GM19025 (cell line): ENCODE data around the gene DNLZ.
"Not testable (repeated sequence)": the region's sequence is repeated elsewhere in the genome, so short reads cannot be mapped to it uniquely, and the experiment has no call there.

Experiments
- ATAC-seq: cut with Tn5 transposase; IDR thresholded peaks from one replicate; pipeline ENCODE4 v1.9.1; 2021; ENCODE audit warnings: mild to moderate bottlenecking, low read depth, moderate library complexity; ENCODE audit not compliant: unreplicated experiment

The DNLZ gene

GRCh38 chr9:136363106-136363948, at the start of gene DNLZ:
TSS of gene DNLZ (minus strand) at chr9:136363744. CDS start at chr9:136363714, 30 bp downstream.
- peak; percentile 77 for ATAC-seq

DNA sequence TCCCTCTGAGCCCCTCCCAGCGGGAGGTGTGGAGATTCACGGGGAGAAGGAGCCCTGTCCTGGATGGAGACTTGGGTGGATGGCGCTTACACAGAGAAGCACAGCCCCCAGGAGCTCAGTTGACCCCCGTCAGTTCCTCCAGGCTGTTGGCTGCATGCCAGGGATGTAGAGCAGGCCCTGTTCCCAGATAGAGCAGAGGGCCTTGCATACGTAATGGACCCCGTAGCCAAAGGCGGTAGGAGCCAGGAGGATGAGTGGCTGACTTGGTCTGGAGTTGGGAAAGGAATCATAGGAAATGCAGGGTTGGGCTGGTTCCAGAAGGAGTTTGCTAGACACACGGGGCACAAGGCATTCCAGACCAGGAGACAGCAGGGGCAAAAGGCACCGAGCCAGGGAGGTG, 49.4 kb upstream of the DNLZ start:
- ATAC-seq: no peak

GRCh38 chr9:136411378-136411777, 47.8 kb upstream of the DNLZ start:
- no peak for ATAC-seq

DNA sequence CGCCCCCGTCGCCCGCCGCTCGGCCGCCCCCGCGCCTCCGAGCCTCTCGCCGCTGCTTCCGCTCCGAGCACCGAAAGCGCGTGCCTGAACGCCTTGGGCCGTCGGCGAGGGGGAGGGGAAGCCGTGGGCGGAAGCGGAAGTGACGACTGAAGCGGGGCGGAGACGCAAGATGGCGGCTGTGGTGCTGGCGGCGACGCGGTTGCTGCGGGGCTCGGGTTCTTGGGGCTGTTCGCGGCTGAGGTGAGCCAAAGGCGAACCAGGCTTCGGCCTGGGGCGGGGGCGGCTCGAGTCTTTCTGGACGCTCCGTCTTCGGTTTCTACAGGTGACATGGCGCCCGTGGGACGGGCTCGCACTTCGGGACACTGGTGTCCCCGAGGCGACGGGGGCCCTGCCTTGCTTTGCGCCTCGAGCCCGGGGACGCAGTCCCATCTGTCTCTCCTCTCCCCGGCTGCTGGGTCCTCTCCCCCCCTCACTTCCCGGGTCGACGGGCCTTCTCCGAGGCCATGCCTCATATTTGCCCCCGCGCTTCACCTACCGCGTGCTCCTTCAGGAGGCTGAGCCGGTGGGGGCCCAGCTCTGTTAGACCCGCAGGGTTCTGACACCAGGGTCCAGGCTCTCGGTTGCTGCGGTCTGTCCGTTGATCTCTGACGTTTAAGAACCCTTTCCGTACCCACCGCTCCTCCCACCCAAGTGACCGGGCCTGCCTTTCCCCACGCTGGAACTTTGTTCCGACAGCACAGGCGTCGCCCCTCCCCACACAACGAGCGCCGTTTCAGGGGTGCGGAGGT, 47.1 kb upstream of the DNLZ start, which contains the start of the genes ENTR1 and PMPCA:
ENTR1 (minus strand) TSS at position 115 of the 788 bp plus-strand sequence. CDS start 217 bp downstream, outside the sequence.
PMPCA (plus strand) TSS at position 159 of the 788 bp plus-strand sequence; CDS start at position 170, 11 bp downstream.
- ATAC-seq: peak; percentile 78

DNA sequence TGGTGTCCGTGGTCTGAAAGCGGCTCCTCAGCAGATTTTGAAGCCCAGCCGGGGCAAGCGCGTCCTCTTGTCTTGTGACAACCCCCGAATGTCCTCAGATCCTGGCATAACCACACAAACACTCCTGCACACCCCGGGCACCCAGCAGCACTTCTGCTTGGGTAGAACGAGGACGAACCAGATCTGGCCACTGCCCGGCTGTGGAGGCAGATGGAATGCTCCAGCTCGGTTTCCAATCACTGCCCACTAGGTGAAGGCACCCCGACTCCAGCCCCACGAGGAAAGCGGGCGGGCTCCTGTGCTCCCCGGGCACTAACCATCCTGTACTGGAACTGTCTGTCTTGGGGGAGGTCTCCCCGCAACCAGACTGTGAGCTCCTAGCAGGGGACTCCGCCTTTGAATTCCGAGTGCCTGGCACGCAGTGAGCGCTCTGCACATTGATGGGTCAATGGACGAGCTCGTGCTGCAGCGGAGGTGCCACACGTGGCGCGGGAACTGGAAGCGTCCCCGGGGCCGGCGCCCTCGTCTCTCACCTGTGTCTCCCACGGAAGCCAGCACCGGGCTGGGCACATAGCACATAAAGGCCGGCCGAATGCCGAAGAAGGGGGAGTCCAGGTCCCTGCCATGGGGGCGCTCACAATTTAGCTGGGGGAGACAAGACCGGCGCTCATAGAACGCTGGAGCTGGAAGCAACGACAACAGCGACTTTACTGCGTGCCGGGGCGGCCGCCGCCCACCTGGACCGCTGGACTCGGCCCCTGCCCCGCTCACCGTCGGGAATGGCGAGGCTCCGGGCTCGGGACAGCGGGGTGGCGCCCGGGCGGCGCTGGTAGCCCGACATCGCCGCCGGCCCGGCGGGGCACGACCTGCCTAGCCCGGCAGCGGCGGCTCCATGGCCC, 46.3 kb upstream of the DNLZ start:
- ATAC-seq: peak; percentile 9

- ATAC-seq: no peak
Measured at GRCh38 chr9:136407911-136408310, 44.4 kb upstream of the DNLZ start.

GRCh38 chr9:136407061-136407460, 43.5 kb upstream of the DNLZ start:
- ATAC-seq: not testable (repeated sequence)

- ATAC-seq: not testable (repeated sequence)
Measured at GRCh38 chr9:136405904-136406303, 42.4 kb upstream of the DNLZ start.

DNA sequence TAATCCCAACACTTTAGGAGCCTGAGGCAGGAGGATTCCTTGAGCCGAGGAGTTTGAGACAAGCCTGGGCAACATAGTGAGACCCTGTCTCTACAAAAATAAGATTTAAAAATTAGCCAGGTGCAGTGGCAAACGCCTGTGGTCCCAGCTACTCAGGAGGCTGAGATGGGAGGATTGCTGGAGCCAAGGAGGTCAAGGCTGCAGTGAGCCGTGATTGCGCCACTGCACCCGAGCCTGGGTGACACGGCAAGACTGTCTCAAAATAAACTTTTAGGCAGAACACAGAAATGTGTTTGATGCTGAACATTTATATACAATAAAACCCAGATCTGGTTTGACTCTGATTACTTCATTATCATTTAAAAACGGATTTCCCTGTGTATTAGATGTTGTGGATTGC, 41.9 kb upstream of the DNLZ start:
- no peak for ATAC-seq

DNA sequence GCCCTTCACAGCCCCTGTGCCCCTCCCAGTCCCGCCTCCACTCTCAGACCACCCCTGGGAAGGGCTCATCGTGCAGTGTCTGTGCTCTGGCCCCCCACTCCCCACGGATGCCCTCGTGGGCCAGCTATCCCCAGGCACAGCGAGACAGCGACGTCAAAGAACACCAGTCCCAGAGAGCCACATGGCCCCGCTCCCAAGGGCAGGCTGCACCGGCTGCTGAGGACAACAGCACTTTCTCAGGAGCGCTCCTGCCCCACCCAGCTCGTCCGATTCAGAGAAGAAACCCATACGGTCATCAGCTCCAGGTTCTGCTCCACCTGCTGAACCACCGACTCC, 41.2 kb upstream of the DNLZ start:
- ATAC-seq: no peak

- ATAC-seq: no peak
Measured at GRCh38 chr9:136403915-136404800, 40.6 kb upstream of the DNLZ start.

- no peak for ATAC-seq
Measured at GRCh38 chr9:136403538-136403914, 40.0 kb upstream of the DNLZ start.

- no peak for ATAC-seq
Measured at GRCh38 chr9:136402067-136402466, 38.5 kb upstream of the DNLZ start.

- ATAC-seq: no peak
Measured at GRCh38 chr9:136401173-136401922, 37.8 kb upstream of the DNLZ start.

- peak; percentile 62 for ATAC-seq
Measured at GRCh38 chr9:136400038-136400834, 36.7 kb upstream of the DNLZ start, which contains the start of gene SNAPC4. TSS of gene SNAPC4 (minus strand) at chr9:136400170. CDS start at chr9:136398428, 1,742 bp downstream.

DNA sequence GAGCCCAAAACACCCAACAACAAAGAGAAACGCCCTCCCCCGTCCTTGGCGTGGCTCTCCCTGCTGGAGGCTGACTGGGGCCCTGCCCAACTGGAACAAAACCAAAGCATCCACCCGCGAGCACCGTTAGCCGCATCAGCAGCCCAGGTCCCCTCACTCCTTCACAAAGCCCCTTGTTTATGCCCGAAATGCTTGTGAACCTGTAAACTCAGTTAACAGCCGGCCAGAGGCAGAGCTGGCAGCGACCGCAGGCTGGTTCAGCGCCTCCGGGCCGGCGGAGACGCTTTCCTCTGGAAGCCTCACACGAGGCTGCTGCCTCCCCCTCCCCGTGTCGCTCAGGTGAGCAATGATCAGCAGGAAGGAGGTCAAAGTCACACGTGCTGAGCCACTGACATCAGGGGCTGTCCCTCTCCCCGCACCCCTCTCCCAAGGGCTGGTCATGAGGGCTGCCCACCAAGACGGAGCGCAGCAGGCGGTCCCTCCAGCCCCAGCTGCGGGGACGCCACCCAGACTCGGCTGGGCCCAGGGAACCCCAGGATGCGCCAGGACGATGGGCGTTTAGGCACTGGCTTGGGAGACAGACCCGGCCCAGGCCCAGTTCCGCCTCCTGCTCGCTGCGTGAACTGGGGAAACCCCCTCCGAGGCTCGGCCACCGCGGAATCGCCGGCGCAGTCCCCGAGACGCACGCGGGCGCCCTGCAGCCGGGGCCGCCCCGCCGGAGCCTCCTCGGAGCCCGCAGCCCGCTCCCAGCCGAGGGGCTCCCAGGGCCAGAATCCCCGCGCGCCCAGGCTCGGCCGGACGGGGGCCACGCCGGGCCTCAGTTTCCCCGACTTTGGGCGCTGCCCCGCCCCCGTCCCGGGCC, 35.9 kb upstream of the DNLZ start:
- no peak for ATAC-seq

DNA sequence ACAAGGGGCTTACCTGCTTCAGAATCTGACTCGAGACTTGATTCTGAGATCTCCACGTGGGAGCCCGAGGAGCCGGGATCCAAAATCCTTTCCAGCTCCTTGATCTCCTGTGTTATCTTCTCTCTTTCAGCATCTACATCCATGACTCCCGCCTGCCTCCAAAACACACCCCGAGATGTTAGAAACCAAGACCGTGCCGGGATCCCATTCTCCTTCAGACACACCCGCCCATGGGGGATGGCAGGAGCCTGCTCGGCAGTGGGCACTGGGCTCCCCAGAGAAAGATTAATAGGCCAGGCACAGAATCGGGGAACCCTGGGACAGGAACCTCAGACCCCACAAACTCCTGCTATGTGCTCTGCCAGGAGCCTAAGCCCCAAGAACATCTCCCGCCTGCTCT, 34.7 kb upstream of the DNLZ start:
- no peak for ATAC-seq
